AG09309 (cell line): ENCODE measurements around the gene UGT1A1.
A peak's percentile ranks its signal among the peaks of the same experiment; 100 is the strongest.

ENCODE experiments used
- DNase-seq: peaks from one replicate; pipeline ENCODE4 v3.0.0-alpha.2; 2010; ENCODE audit warnings: low read depth
- H3K4me3 ChIP-seq: 2 replicates; pipeline ENCODE4 v1.5.1; 2011; ENCODE audit warnings: mild to moderate bottlenecking, low read depth, low read length, moderate library complexity; ENCODE audit not compliant: control insufficient read depth
- CTCF ChIP-seq: IDR thresholded peaks from 2 replicates; pipeline ENCODE4 v1.5.1; 2011; ENCODE audit warnings: mild to moderate bottlenecking, low read depth, low read length, inconsistent platforms; ENCODE audit not compliant: insufficient read depth, control insufficient read depth; ENCODE audit errors: missing control alignments

UGT1A1 gene

GRCh38 chr2:233760043-233760442 is at the start of gene UGT1A1:
TSS of gene UGT1A1 (plus strand) at chr2:233760270. CDS start at chr2:233760288, 18 bp downstream.
- DNase-seq = no peak
- no peak within 1 kb of the TSS for H3K4me3 ChIP-seq
- no peak for TF ChIP-seq CTCF

GRCh38 chr2:233711312-233712008 is 48.6 kb upstream of the UGT1A1 start:
- no peak overlapping the region for H3K4me3 ChIP-seq
- TF ChIP-seq CTCF = peak; percentile 99
- DNase-seq = no peak

GRCh38 chr2:233712611-233713261 is 47.3 kb upstream of the UGT1A1 start, which contains the start of gene UGT1A5:
TSS of gene UGT1A5 (plus strand) at chr2:233712907. CDS start at chr2:233712992, 85 bp downstream.
- no peak for DNase-seq
- no peak within 1 kb of the TSS for H3K4me3 ChIP-seq
- TF ChIP-seq CTCF = no peak

- no peak for DNase-seq
- no peak for TF ChIP-seq CTCF
Observed at GRCh38 chr2:233713262-233713615, 46.8 kb upstream of the UGT1A1 start.

GRCh38 chr2:233714121-233714520 is 45.9 kb upstream of the UGT1A1 start:
- no peak for DNase-seq
- H3K4me3 ChIP-seq = no peak overlapping the region
- TF ChIP-seq CTCF = no peak

More at GRCh38 chr2:233713262-233713615, 46.8 kb upstream of the UGT1A1 start:
- H3K4me3 ChIP-seq = no peak overlapping the region

- no peak for TF ChIP-seq CTCF
- H3K4me3 ChIP-seq = no peak within 1 kb of the TSS
- no peak for DNase-seq
Observed at GRCh38 chr2:233718552-233718951, 41.5 kb upstream of the UGT1A1 start, which contains the start of gene UGT1A4. TSS of gene UGT1A4 (plus strand) at chr2:233718736. CDS start at chr2:233718821, 85 bp downstream.
